Fibroblast of the aortic adventitia (primary cell): ENCODE data around the gene NET1. TPM values are rescaled to one million over a fixed set of nuclear protein-coding genes. Genes with fewer than 3 reads are reported as not detected.

Experiments
- DNase-seq: peaks from one replicate; pipeline ENCODE4 v3.0.0-alpha.2; 2010; ENCODE audit warnings: low read depth
- H3K4me3 ChIP-seq: 2 replicates; pipeline ENCODE4 v1.5.1; 2011; ENCODE audit warnings: low read depth, mild to moderate bottlenecking, control low read depth, low read length, moderate library complexity
- CTCF ChIP-seq: IDR thresholded peaks from 2 replicates; pipeline ENCODE4 v1.5.1; 2011; ENCODE audit warnings: mild to moderate bottlenecking, low read length, control low read depth, inconsistent platforms; ENCODE audit not compliant: insufficient read depth
- total RNA-seq: library from RNA; depleted of rRNA; stranded (reverse); fragments of >200 nt; gene quantifications from 2 replicates; pipeline ENCODE4 v1.2.3, GENCODE V29; 2012; ENCODE audit warnings: low replicate concordance

The NET1 gene
- total RNA-seq, 1 donor, result 33.9 TPM

- no peak for TF ChIP-seq CTCF
- DNase-seq, result no peak
- H3K4me3 ChIP-seq, result no peak overlapping the region
Observed at GRCh38 chr10:5476918-5477525, 64.7 kb downstream of the NET1 start.

DNA sequence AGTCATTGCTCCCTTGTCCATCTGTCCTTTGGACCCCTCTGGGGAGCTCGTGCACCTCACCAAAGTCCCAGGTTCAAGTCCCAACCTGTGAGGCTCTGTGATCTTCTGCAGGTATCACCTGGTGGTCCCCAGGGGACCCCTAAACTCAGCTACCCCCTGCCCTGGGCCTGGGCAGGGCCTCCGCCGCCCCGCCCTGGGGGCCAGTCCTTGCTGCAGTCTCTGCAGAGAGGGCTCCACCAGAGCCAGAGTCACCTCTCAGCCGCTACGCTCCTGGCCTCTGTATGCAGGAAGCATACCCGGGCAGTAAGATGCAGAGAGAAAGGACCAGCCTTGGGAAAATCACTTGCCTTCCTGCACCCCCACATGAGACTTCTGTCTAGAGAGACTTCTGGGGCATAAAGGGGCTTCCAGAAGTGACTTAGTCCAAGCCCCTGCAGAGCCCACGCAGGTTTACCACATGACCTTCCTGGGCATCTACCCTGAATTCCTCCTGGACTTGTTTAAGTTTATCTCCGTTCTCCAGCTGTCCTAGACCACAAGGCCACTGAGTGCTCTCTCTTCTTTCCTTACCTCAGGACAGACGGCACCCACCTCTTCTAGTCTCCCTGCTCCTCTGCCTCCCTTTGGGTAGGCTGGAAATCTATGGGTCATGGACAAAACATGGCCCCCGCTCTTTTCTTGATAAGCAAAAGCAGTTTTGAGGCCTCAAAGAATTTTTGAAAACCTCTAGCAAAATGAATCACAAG lies 65.8 kb downstream of the NET1 start:
- TF ChIP-seq CTCF, result no peak
- no peak for DNase-seq
- no peak overlapping the region for H3K4me3 ChIP-seq

- no peak overlapping the region for H3K4me3 ChIP-seq
- TF ChIP-seq CTCF, result no peak
- DNase-seq, result no peak
Observed at GRCh38 chr10:5478694-5479305, 66.4 kb downstream of the NET1 start.

- DNase-seq, result no peak
- no peak for TF ChIP-seq CTCF
- H3K4me3 ChIP-seq, result no peak overlapping the region
Observed at GRCh38 chr10:5479481-5480161, 67.3 kb downstream of the NET1 start.

- no peak overlapping the region for H3K4me3 ChIP-seq
- TF ChIP-seq CTCF, result no peak
- DNase-seq, result no peak
Observed at GRCh38 chr10:5480162-5480941, 68.0 kb downstream of the NET1 start.

GRCh38 chr10:5481121-5481520 lies 68.8 kb downstream of the NET1 start:
- DNase-seq, result no peak
- TF ChIP-seq CTCF, result no peak
- H3K4me3 ChIP-seq, result no peak overlapping the region
